HG02970 (cell line): Measurements from ENCODE around the gene PPP2CA.
"Not testable (repeated sequence)": the region's sequence is repeated elsewhere in the genome, so short reads cannot be mapped to it uniquely, and the experiment has no call there.

Experiments used
- ATAC-seq: cut with Tn5 transposase; IDR thresholded peaks from one replicate; pipeline ENCODE4 v1.9.1; 2021; ENCODE audit warnings: mild to moderate bottlenecking, moderate library complexity, moderate number of reproducible peaks; ENCODE audit not compliant: unreplicated experiment, low FRiP score

PPP2CA gene

GRCh38 chr5:134246771-134247427 is 21.0 kb upstream of the PPP2CA start:
- ATAC-seq = no peak

- no peak for ATAC-seq
These were observed 19.8 kb upstream of the PPP2CA start for GRCh38 chr5:134245692-134246091.

DNA sequence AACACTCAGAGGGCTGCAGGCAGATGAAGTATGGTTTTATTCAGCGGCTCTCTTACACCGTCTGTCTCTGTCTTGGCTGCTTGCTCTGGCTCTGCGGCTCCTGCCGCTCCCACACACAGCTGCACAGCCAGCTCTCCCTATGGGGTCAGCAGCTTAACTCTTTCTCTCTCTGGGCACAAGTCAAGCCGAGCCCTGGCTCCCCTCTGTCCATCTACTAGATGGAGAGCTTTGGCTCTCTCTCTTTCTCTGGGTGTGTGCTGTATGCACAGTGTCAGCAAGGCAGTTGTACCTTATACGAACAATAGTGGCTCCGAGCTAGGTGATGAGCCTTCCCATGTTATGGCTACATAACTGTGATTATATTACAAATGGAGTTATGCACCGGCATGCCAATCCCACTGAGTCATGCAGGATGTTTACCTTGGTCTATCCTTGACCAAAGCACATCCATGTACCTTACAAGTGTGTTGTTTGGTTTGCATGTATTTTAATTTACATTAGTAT is 19.3 kb upstream of the PPP2CA start:
- no peak for ATAC-seq

GRCh38 chr5:134242146-134242545 is 16.3 kb upstream of the PPP2CA start:
- no peak for ATAC-seq

- no peak for ATAC-seq
These were observed 14.6 kb upstream of the PPP2CA start for GRCh38 chr5:134240421-134240962.

DNA sequence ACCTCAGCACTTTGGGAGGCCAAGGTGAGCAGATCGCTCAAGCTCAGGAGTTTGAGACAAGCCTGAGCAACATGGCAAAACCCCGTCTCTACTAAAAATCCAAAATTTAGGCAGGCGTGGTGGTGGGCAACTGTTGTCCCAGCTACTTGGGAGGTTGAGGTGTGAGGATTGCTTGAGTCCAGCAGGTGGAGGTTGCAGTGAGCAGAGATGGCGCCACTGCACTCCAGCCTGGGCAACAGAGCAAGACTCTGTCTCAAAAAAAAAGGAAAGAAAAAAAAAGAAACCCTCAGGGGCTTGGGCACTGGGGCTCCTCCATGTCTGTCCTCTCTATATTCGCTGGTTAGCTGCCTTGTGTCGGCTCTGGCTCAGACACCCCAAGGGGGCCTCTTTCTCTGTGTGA is 10.9 kb upstream of the PPP2CA start:
- ATAC-seq = no peak

GRCh38 chr5:134236318-134236717 is 10.4 kb upstream of the PPP2CA start:
- no peak for ATAC-seq

- no peak for ATAC-seq
These were observed 2.8 kb upstream of the PPP2CA start for GRCh38 chr5:134228624-134229023.

DNA sequence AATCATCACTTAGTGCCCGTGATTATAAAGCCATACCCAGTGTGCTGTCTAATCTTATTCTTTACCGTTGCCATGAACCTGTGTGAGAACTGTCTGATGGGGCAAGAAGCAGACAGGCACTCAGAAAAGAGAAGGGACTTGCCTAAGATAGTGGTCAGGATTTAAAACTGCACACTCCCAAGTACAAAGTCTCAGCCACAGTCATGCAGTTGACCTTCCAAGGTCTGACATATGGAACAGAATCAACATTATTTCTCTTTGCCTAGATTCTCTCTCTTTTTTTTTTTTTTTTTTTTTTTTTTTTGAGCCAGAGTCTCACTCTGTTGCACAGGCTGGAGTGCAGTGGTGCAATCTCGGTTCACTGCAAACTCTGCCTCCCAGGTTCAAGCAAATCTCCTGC is 1.9 kb upstream of the PPP2CA start:
- ATAC-seq = no peak

GRCh38 chr5:134227259-134227658 is 1.4 kb upstream of the PPP2CA start:
- ATAC-seq = no peak

GRCh38 chr5:134226441-134227192 is 744 bp upstream of the PPP2CA start:
- no peak for ATAC-seq

DNA sequence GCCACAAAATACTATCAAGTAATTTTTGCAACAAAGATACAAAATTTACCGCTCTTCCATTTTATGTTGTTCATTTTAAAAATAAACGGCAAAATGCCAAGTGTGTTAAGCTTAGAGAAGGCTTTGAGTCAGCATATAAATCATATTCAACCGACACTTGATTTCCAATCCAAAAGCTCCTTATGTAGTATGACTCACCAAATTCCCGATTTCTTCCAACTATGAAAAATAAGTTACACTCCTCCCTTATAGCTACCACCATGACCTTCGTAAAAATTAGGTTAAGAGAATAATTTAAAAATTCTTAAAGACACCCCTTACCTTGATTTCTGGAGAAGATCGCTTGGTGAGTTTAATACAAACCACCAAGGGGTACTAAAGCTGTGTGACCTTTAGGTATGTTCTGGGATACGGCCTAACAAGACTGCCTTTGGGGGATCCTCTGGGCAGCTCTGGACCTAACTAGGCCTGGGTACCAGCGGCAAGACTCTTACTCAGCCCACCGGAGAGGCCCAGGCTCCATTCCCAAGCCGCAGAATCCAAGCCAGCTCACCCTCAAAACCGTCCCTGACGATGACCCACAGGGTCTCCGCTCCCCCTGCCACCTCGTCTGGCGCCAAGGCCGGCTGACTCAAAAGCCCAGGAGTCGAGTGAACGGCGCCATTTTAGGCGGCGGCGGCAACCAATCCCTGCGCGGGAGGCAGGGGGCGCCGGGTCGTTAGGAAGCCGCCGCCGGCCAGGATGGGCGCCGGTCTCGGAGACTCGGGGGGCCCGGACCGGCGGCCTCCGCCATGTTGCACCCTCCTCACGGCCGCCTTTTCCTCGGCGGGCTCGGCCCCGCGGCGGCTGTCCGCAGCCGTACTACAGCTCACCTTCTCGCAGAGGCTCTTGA is 739 bp downstream of the PPP2CA start:
- ATAC-seq = peak; percentile 38

GRCh38 chr5:134223406-134224248 is 2.2 kb downstream of the PPP2CA start:
- ATAC-seq = no peak

GRCh38 chr5:134221690-134222089 is 4.2 kb downstream of the PPP2CA start:
- ATAC-seq = not testable (repeated sequence)

DNA sequence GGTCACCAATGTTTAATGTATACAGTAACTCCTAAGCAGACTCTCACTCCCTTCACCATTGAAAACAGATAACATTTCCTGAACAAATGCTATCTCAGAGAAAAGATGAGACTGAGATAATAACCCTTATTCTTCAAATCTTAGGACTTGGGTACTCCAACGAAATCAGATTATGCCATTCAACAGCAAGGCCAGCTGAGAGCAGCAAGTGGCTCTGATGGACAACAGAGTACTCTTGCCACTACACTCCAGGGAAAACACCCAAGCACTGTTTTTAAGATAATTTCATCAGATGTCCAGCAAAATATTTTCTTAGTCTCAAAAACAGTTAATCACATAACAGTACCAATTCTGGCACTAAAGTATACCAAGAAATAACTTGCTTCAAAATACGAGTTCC is 10.1 kb downstream of the PPP2CA start:
- no peak for ATAC-seq

GRCh38 chr5:134211263-134212031 is 14.4 kb downstream of the PPP2CA start:
- not testable (repeated sequence) for ATAC-seq

DNA sequence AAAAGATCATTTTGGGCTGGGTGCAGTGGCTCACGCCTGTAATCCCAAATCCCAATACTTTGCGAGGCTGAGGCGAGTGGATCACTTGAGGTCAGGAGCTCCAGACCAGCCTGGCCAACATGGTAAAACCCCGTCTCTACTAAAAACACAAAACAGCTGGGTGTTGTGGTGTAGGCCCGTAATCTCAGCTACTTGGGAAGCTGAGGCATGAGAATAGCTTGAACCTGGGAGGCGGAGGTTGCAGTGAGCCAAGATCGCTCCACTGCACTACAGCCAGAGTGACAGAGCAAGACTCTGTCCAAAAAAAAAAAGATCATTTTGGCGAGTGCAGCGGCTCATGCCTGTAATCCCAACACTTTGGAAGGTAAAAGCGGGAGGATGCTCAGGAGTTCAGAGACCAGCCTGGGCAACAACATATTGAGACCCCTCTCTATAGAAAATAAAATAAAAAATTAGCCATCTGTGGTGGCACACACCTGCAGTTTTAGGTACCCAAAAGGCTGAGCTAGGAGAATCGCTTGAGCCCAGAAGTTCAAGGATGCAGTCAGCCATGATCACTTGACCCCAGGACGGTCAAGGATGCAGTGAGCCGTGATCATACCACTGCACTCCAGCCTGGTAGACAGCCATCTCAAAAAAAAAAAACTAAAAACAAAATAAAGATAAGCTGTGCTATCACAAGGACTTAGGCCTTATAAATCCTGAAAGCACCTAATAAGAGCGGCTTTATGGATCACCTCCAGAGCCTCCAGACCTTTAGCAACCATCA is 16.2 kb downstream of the PPP2CA start:
- ATAC-seq = no peak

DNA sequence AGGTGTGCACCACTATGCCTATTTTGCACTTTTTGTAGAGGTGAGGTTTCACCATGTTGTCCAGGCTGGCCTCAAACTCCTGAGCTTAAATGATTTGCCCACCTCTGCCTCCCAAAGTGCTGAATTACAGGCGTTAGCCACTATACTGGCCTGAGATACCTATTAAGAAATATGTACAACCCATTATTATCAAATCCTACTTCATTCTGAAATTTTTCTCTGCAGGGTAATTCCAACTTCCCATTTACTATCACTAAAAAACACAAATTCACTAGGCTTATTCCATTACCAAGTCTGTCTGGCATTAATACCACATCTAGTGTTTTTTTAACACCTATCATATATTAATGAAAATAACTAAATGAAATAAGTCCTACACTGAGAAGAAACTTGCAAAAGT is 18.2 kb downstream of the PPP2CA start:
- ATAC-seq = no peak
